GM23338 (cell line): ENCODE results near the gene AFF2. TPM values are rescaled to one million over a fixed set of nuclear protein-coding genes. Genes with fewer than 3 reads are reported as not detected.

Experiments
- ATAC-seq: fragments of 200-7000 bp; cut with Tn5 transposase; 3 replicates; pipeline ENCODE4 v1.9.1; 2020
- DNase-seq: peaks from one replicate; pipeline ENCODE4 v3.0.0-alpha.2; 2015; ENCODE audit warnings: low spot score
- H2AFZ ChIP-seq: fragments of 200-600 bp; sonication (generic); 2 replicates; pipeline ENCODE4 v1.8.0; 2016; ENCODE audit warnings: antibody characterized with exemption, mild to moderate bottlenecking, moderate library complexity
- H3F3A ChIP-seq: fragments of 200-600 bp; sonication (generic); replicated peaks from 2 replicates; pipeline ENCODE4 v1.8.0; 2017; ENCODE audit warnings: antibody characterized with exemption, mixed run types, low read depth
- H3K27ac ChIP-seq: fragments of 200-600 bp; sonication (generic); 2 replicates; pipeline ENCODE4 v1.6.1; 2016; ENCODE audit warnings: low read depth
- H3K27me3 ChIP-seq: fragments of 200-600 bp; sonication (generic); 2 replicates; pipeline ENCODE4 v1.8.0; 2016; ENCODE audit warnings: mild to moderate bottlenecking, mixed run types, moderate library complexity; ENCODE audit not compliant: insufficient read depth
- H3K36me3 ChIP-seq: fragments of 200-600 bp; sonication (generic); 2 replicates; pipeline ENCODE4 v1.8.0; 2016; ENCODE audit warnings: mild to moderate bottlenecking; ENCODE audit not compliant: insufficient read depth
- H3K4me1 ChIP-seq: fragments of 200-600 bp; sonication (generic); 2 replicates; pipeline ENCODE4 v1.8.0; 2016; ENCODE audit warnings: mild to moderate bottlenecking, moderate library complexity; ENCODE audit not compliant: insufficient read depth
- H3K4me2 ChIP-seq: fragments of 200-600 bp; sonication (generic); 2 replicates; pipeline ENCODE4 v1.7.1; 2017; ENCODE audit warnings: mixed run types
- H3K4me3 ChIP-seq: fragments of 200-600 bp; sonication (generic); 2 replicates; pipeline ENCODE4 v1.6.1; 2016; ENCODE audit warnings: mixed run types
- H3K79me2 ChIP-seq: fragments of 200-600 bp; sonication (generic); replicated peaks from 2 replicates; pipeline ENCODE4 v1.8.0; 2017; ENCODE audit warnings: mild to moderate bottlenecking; ENCODE audit not compliant: insufficient read depth
- H3K9me2 ChIP-seq: fragments of 200-600 bp; sonication (generic); 2 replicates; pipeline ENCODE4 v1.8.0; 2017; ENCODE audit not compliant: insufficient read depth
- H4K20me1 ChIP-seq: fragments of 200-600 bp; sonication (generic); replicated peaks from 2 replicates; pipeline ENCODE4 v1.8.0; 2017; ENCODE audit warnings: mild to moderate bottlenecking; ENCODE audit not compliant: insufficient read depth
- H3K27ac Mint-ChIP-seq: 2 replicates; pipeline ENCODE4 v1.8.0; 2020; ENCODE audit warnings: inconsistent platforms, mild to moderate bottlenecking, moderate library complexity, mixed read lengths
- H3K27me3 Mint-ChIP-seq: 3 replicates; pipeline ENCODE4 v1.8.0; 2022; ENCODE audit warnings: low read depth, mild to moderate bottlenecking, moderate library complexity, mixed read lengths, inconsistent platforms; ENCODE audit not compliant: insufficient read depth, poor library complexity
- H3K36me3 Mint-ChIP-seq: 3 replicates; pipeline ENCODE4 v1.8.0; 2021; ENCODE audit warnings: low read depth, mild to moderate bottlenecking, inconsistent platforms, moderate library complexity, mixed read lengths
- H3K4me1 Mint-ChIP-seq: 3 replicates; pipeline ENCODE4 v1.8.0; 2020; ENCODE audit warnings: mild to moderate bottlenecking, inconsistent platforms, mixed read lengths
- H3K4me3 Mint-ChIP-seq: 3 replicates; pipeline ENCODE4 v1.8.0; 2021; ENCODE audit warnings: moderate library complexity, mild to moderate bottlenecking, inconsistent platforms, mixed read lengths
- H3K9me3 Mint-ChIP-seq: 3 replicates; pipeline ENCODE4 v1.8.0; 2020; ENCODE audit warnings: moderate library complexity, mild to moderate bottlenecking, inconsistent platforms, mixed read lengths
- CREB1 ChIP-seq: fragments of 250-450 bp; sonication (Bioruptor Pico); IDR thresholded peaks from 2 replicates; pipeline ENCODE4 v1.5.0; 2020; ENCODE audit warnings: low read depth, mild to moderate bottlenecking, moderate library complexity
- CTCF ChIP-seq, 2 experiments: fragments of 200-600 bp in 1 of 2; sonication (generic) in 1 of 2; conservative IDR thresholded peaks; 2 replicates each; pipeline versions ENCODE4 v1.5.1 to v1.6.1; 2016 to 2017; ENCODE audit warnings: antibody characterized with exemption in 2 of 2, low read depth in 2 of 2, mild to moderate bottlenecking in 2 of 2, moderate library complexity in 1 of 2
- ETS1 ChIP-seq: IDR thresholded peaks from 2 replicates; pipeline ENCODE4 v1.6.1; 2016; ENCODE audit warnings: antibody characterized with exemption
- EZH2phosphoT487 ChIP-seq: fragments of 200-600 bp; sonication (generic); IDR thresholded peaks from one replicate; pipeline ENCODE4 v1.8.1; 2018; ENCODE audit warnings: antibody characterized with exemption; ENCODE audit not compliant: unreplicated experiment
- NANOG ChIP-seq: IDR thresholded peaks from 2 replicates; pipeline ENCODE4 v1.6.1; 2016; ENCODE audit warnings: antibody characterized with exemption, borderline replicate concordance
- POLR2AphosphoS5 ChIP-seq: IDR thresholded peaks from 2 replicates; pipeline ENCODE4 v1.6.1; 2016; ENCODE audit warnings: antibody characterized with exemption, low read depth
- ZNF114 ChIP-seq: fragments of 250-450 bp; sonication (Bioruptor Pico); IDR thresholded peaks from 2 replicates; pipeline ENCODE4 v1.5.0; 2020; ENCODE audit warnings: mild to moderate bottlenecking, moderate library complexity
- ZNF462 ChIP-seq: fragments of 250-450 bp; sonication (Bioruptor Pico); IDR thresholded peaks from 2 replicates; pipeline ENCODE4 v1.5.0; 2020; ENCODE audit warnings: mild to moderate bottlenecking, moderate library complexity
- polyA plus RNA-seq: library from polyadenylated mRNA; unstranded; fragments of >200 nt; fragmentation: Nextera tagmentation; extraction: Ambion mirVana; gene quantifications from 2 replicates; pipeline ENCODE4 v1.2.1, GENCODE V29; 2016
- total RNA-seq: library from RNA; depleted of rRNA; stranded (reverse); fragments of >200 nt; shearing (Covaris generic); gene quantifications from 2 replicates; pipeline ENCODE4 v1.2.3, GENCODE V29; 2014

The AFF2 gene
- total and polyA plus RNA-seq, 2 experiments from 2014 or later, result 1.6 to 5.8 TPM

- Histone ChIP-seq H3K36me3 (no peaks in the 10 kb centered on the region), H3K4me2 (no peak overlapping the region), H3K4me3 (no peak overlapping the region), H3F3A (no peaks in the 10 kb centered on the region), H3K9me2 (no peaks in the 10 kb centered on the region), H2AFZ (no peak overlapping the region), H3K27ac (no peak overlapping the region), H4K20me1 (no peaks in the 10 kb centered on the region), H3K79me2 (no peaks in the 10 kb centered on the region), H3K27me3 (no peaks in the 10 kb centered on the region), H3K4me1 (no peaks in the 10 kb centered on the region)
- H3K4me1 Mint-ChIP-seq, result peaks cover 8% of the 10 kb centered on the region; the same call in 2 of the 3 replicates
- H3K4me3 Mint-ChIP-seq, result no peak overlapping the region
- TF ChIP-seq POLR2AphosphoS5 (no peak), ETS1 (no peak), CREB1 (CRISPR knock-in tag) (no peak), EZH2phosphoT487 (no peak), CTCF (conservative IDR thresholded peaks at IDR 0.05; ENCODE audit: low read depth in 2 of 2) (no peak), ZNF114 (CRISPR knock-in tag) (no peak), ZNF462 (CRISPR knock-in tag) (no peak), NANOG (no peak)
- no peak overlapping the region for H3K27ac Mint-ChIP-seq
- H3K27me3 Mint-ChIP-seq, result no peaks in the 10 kb centered on the region
- H3K9me3 Mint-ChIP-seq, result no peaks in the 10 kb centered on the region
- no peak for DNase-seq
- no peak for ATAC-seq
- H3K36me3 Mint-ChIP-seq, result no peaks in the 10 kb centered on the region
Observed at GRCh38 chrX:148593146-148593545, 92.7 kb downstream of the AFF2 start.
